LNCaP clone FGC (cell line): ENCODE results near the gene IGF2BP1.

Experiments
- DNase-seq: peaks from one replicate; pipeline ENCODE4 v3.0.0-alpha.2; 2011; ENCODE audit warnings: low read depth
- H3K4me3 ChIP-seq: 2 replicates; pipeline ENCODE4 v1.5.1; 2011; ENCODE audit warnings: mild to moderate bottlenecking, low read depth, low read length, control low read depth
- CTCF ChIP-seq: IDR thresholded peaks from 2 replicates; pipeline ENCODE4 v1.5.1; 2012; ENCODE audit warnings: mild to moderate bottlenecking; ENCODE audit not compliant: control insufficient read depth, insufficient read depth; ENCODE audit errors: extremely low read depth

IGF2BP1 gene

DNA sequence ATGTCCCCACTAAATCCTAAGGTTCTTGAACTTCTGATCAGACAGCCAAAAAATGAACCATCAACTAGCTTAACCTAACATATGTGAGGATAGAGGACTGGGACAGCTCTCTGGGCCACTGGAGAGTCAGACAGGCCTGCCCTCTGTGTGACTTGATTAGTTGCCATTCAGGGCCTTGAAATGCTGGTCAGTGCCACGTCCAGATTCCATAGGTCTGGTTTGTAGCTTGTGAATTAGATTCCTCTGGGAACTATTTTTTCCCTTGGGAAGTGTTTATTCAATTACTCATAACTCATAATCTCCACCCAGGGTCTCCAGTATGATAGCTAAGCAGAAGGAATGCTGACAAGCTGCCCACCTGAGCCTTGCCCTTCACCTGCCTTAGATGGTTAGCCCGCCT lies 48.2 kb downstream of the IGF2BP1 start:
- TF ChIP-seq CTCF, result no peak
- no peak for DNase-seq

GRCh38 chr17:49046912-49047311 lies 49.7 kb downstream of the IGF2BP1 start:
- no peak for TF ChIP-seq CTCF
- H3K4me3 ChIP-seq, result no peak overlapping the region
- no peak for DNase-seq

More for the DNA sequence above, 48.2 kb downstream of the IGF2BP1 start:
- no peak overlapping the region for H3K4me3 ChIP-seq

DNA sequence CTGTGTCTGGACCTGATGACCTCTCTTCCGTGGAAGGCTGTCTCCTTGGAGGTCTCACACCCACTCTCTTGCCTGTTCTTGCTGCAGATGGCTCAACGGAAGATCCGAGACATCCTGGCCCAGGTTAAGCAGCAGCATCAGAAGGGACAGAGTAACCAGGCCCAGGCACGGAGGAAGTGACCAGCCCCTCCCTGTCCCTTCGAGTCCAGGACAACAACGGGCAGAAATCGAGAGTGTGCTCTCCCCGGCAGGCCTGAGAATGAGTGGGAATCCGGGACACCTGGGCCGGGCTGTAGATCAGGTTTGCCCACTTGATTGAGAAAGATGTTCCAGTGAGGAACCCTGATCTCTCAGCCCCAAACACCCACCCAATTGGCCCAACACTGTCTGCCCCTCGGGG lies 52.1 kb downstream of the IGF2BP1 start:
- TF ChIP-seq CTCF, result no peak
- no peak for DNase-seq
- H3K4me3 ChIP-seq, result no peak overlapping the region

DNA sequence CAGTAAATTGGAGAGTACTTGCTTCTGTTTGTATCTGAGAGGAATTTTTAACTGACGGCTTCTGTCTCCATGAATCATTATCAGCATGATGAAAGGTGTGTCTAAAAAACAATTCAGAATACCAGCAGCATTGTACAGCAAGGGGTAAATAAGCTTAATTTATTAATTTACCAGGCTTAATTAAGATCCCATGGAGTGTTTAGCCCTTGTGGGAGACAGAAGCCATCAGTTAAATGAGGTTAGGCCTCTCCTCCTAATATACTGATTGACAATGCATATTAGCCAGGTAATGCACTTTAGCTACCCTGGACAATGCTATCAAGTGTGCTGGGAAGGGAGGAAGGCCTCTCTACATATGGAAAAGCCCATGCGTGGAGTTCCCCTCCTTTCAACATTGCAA lies 53.4 kb downstream of the IGF2BP1 start:
- H3K4me3 ChIP-seq, result no peak overlapping the region
- DNase-seq, result no peak
- TF ChIP-seq CTCF, result no peak

GRCh38 chr17:49051269-49051668 lies 54.1 kb downstream of the IGF2BP1 start:
- TF ChIP-seq CTCF, result no peak
- no peak for DNase-seq
- H3K4me3 ChIP-seq, result no peak overlapping the region

- DNase-seq, result no peak
- H3K4me3 ChIP-seq, result no peak overlapping the region
- no peak for TF ChIP-seq CTCF
Measured at GRCh38 chr17:49053171-49053829, 56.1 kb downstream of the IGF2BP1 start.
